Nephron progenitor cell (in vitro differentiated cells): ENCODE measurements around the gene ARHGAP21.

Experiments used
- DNase-seq: peaks from one replicate; pipeline ENCODE4 v3.0.0; 2021
- H3K27ac Mint-ChIP-seq: 2 replicates; pipeline ENCODE4 v1.8.0; 2021; ENCODE audit warnings: mild to moderate bottlenecking, moderate library complexity, mixed read lengths
- H3K27me3 Mint-ChIP-seq: 2 replicates; pipeline ENCODE4 v1.8.0; 2021; ENCODE audit warnings: mild to moderate bottlenecking, low read depth, mixed read lengths; ENCODE audit not compliant: poor library complexity
- H3K36me3 Mint-ChIP-seq: 2 replicates; pipeline ENCODE4 v1.8.0; 2021; ENCODE audit warnings: low read depth, mixed read lengths
- H3K4me1 Mint-ChIP-seq: 2 replicates; pipeline ENCODE4 v1.8.0; 2021; ENCODE audit warnings: mixed read lengths
- H3K4me3 Mint-ChIP-seq: 2 replicates; pipeline ENCODE4 v1.8.0; 2021; ENCODE audit warnings: mild to moderate bottlenecking, moderate library complexity, mixed read lengths
- H3K9me3 Mint-ChIP-seq: 2 replicates; pipeline ENCODE4 v1.8.0; 2021; ENCODE audit warnings: mild to moderate bottlenecking, moderate library complexity, mixed read lengths
- TF ChIP-seq, protein P1 (sequence below): fragments of 200-600 bp; sonication (generic); IDR thresholded peaks from 2 replicates; pipeline ENCODE4 v1.5.0; 2021; ENCODE audit warnings: antibody characterized with exemption

The ARHGAP21 gene

DNA sequence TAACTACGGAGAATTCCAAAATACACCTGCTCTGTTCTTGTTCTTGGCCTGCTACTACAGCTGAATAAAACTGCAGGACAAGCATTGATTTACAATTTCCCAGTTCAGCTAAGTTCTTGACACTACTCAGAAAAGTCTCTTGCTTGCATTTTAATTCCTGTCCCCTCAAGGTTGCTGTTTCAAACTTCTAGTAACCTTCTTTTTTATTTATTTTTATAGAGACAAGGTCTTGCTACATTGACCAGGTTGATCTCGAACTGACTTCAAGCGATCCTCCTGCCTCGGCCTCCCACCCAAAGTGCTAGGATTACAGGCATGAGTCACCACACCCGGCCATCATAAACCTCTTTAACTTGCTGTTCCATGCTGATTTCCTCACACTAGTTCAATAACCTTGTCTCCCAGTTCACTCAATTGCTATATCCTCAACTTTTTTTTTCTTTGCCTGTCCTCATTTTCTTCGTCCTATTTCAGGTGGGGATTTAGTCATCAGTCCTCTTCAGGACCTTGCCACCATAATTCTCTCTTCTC is 79.9 kb downstream of the ARHGAP21 start:
- Mint-ChIP-seq H3K4me1 (no peaks in the 10 kb centered on the region), H3K36me3 (peaks cover 5% of the 10 kb centered on the region), H3K9me3 (no peaks in the 10 kb centered on the region), H3K27ac (no peak overlapping the region), H3K27me3 (no peaks in the 10 kb centered on the region), H3K4me3 (no peak overlapping the region)
- no peak for DNase-seq
- TF ChIP-seq, protein P1, sequence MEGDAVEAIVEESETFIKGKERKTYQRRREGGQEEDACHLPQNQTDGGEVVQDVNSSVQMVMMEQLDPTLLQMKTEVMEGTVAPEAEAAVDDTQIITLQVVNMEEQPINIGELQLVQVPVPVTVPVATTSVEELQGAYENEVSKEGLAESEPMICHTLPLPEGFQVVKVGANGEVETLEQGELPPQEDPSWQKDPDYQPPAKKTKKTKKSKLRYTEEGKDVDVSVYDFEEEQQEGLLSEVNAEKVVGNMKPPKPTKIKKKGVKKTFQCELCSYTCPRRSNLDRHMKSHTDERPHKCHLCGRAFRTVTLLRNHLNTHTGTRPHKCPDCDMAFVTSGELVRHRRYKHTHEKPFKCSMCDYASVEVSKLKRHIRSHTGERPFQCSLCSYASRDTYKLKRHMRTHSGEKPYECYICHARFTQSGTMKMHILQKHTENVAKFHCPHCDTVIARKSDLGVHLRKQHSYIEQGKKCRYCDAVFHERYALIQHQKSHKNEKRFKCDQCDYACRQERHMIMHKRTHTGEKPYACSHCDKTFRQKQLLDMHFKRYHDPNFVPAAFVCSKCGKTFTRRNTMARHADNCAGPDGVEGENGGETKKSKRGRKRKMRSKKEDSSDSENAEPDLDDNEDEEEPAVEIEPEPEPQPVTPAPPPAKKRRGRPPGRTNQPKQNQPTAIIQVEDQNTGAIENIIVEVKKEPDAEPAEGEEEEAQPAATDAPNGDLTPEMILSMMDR, result no peak

DNA sequence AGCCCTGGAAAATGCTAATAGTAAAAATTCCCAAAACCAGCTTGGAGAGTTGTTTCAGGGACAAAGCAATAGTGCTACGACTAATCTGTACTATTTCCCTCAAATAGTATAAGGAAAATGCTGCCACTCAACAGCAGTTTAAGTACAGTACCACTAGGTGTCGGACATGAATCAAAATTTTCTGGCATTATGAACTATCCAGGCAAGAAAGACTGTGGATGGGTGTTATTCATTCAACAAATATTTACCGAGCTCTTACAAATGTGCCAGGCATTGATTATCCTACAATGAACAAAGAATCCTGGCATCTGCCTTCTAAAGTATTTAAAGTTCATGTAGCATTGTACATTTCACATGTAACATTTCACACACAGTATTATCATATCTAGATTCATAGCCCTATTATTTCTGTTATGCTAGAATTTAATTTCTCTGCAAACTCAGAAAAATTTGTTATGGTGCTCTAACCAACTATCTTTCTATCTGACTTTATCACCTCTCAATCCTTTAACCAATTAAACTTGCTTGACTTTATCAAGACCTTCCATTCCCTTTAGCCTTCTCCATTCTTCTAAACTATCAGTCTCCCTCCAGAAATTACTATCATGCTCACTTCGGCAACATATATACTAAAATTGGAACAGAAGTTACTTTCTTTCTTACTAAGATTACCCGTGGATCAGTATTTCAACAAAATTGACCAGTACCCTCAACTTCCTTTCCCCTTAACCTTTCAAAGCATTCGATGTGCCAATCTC is 80.6 kb downstream of the ARHGAP21 start:
- H3K27ac Mint-ChIP-seq, result no peak overlapping the region
- H3K9me3 Mint-ChIP-seq, result no peaks in the 10 kb centered on the region
- no peak overlapping the region for H3K4me3 Mint-ChIP-seq
- peaks cover 7% of the 10 kb centered on the region for H3K36me3 Mint-ChIP-seq
- H3K4me1 Mint-ChIP-seq, result no peaks in the 10 kb centered on the region
- no peak for DNase-seq
- no peaks in the 10 kb centered on the region for H3K27me3 Mint-ChIP-seq
- TF ChIP-seq, protein P1, result peak; percentile 35

DNA sequence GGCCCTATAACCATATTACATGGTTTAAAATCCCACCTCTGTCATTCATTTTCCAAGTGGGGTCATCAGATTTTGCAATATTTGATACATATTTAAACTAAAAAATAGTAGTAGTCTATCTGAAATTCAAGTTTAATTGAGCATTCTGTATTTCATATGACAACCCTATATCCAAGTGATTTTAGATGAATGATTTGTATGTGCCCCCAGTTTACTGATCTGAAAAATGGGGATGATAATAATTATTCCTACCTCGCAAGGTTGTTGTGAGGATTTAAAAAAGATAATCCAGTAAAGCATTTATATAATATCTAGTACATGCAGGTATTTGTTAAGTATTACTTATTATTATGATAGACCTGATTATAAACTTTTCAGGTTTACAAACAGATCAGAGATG is 84.6 kb downstream of the ARHGAP21 start:
- H3K9me3 Mint-ChIP-seq, result no peaks in the 10 kb centered on the region
- H3K27ac Mint-ChIP-seq, result no peak overlapping the region
- no peaks in the 10 kb centered on the region for H3K27me3 Mint-ChIP-seq
- no peak for DNase-seq
- no peaks in the 10 kb centered on the region for H3K4me1 Mint-ChIP-seq
- TF ChIP-seq, protein P1, result no peak
- H3K4me3 Mint-ChIP-seq, result no peak overlapping the region
- H3K36me3 Mint-ChIP-seq, result peaks cover 4% of the 10 kb centered on the region

DNA sequence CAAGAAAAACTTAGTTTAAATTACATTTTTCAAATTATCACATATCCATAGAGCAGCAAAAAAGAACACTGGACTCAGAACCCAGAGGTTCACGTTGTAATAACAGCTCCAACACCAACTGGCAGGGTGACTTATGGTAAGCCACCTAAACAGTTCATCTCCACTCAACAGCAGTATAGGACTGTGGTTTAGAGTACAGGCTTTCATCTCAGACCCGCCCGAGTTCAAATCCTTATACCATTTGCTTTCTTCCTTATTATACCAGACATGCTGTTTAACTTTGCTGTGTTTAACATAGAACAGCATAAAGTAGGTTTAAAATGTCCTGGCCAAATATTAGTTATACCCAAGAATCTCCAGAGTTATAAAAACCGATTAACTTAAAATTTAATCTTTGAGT is 97.9 kb downstream of the ARHGAP21 start:
- Mint-ChIP-seq H3K27me3 (no peaks in the 10 kb centered on the region), H3K36me3 (peaks cover 12% of the 10 kb centered on the region), H3K4me3 (no peak overlapping the region), H3K4me1 (no peaks in the 10 kb centered on the region), H3K9me3 (no peaks in the 10 kb centered on the region), H3K27ac (no peak overlapping the region)
- TF ChIP-seq, protein P1, result no peak
- DNase-seq, result no peak

DNA sequence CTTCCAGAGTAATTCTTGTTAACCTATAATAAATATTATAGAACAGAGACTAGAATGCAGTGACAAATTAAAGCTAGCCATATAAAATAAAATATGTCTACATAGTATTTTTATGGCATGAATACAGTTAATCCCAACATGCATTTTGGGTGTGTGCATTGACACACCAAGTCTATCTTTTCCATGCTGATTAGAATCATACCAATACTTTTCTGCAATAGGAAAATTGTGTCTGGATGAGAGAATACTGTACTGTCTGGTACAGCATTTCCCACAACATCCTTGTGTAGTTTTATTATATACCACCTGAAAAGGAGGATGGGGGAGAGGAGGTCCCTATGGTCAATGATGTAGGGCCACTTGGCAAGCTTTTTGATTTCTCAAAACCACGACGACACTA is 100.3 kb downstream of the ARHGAP21 start:
- no peaks in the 10 kb centered on the region for H3K9me3 Mint-ChIP-seq
- DNase-seq, result no peak
- H3K27ac Mint-ChIP-seq, result no peak overlapping the region
- no peaks in the 10 kb centered on the region for H3K27me3 Mint-ChIP-seq
- H3K4me1 Mint-ChIP-seq, result peaks cover 14% of the 10 kb centered on the region
- no peak overlapping the region for H3K4me3 Mint-ChIP-seq
- TF ChIP-seq, protein P1, result no peak
- peaks cover 13% of the 10 kb centered on the region for H3K36me3 Mint-ChIP-seq
